K562 (cell line): ENCODE results near the gene PAQR4. TPM values are rescaled to one million over a fixed set of nuclear protein-coding genes. Genes with fewer than 3 reads are reported as not detected.

Experiments
- ATF7 ChIP-seq: fragments of 450-650 bp; IDR thresholded peaks from 2 replicates; pipeline ENCODE4 v1.7.1; 2014; ENCODE audit warnings: mild to moderate bottlenecking, moderate library complexity
- DPF2 ChIP-seq: fragments of 450-650 bp; IDR thresholded peaks from 2 replicates; pipeline ENCODE4 v1.6.1; 2016
- EZH2 ChIP-seq: IDR thresholded peaks from 2 replicates; pipeline ENCODE4 v1.6.1; 2012; ENCODE audit warnings: low read depth, mild to moderate bottlenecking, inconsistent platforms, low read length, borderline replicate concordance
- FOXK2 ChIP-seq, 2 experiments: fragments of 450-650 bp; IDR thresholded peaks in 1 of 2; conservative IDR thresholded peaks in 1 of 2; 2 replicates each; pipeline ENCODE4 v1.6.1; 2016; ENCODE audit warnings: low read depth in 2 of 2, mild to moderate bottlenecking in 1 of 2
- HDAC6 ChIP-seq: IDR thresholded peaks from 2 replicates; pipeline ENCODE4 v1.6.1; 2012; ENCODE audit warnings: low read depth, mild to moderate bottlenecking, control low read depth, inconsistent platforms, low read length, moderate library complexity
- KHSRP ChIP-seq: fragments of 450-650 bp; IDR thresholded peaks from 2 replicates; pipeline ENCODE4 v1.6.1; 2017
- LARP7 ChIP-seq: fragments of 450-650 bp; IDR thresholded peaks from 2 replicates; pipeline ENCODE4 v1.6.1; 2016
- MAZ ChIP-seq, 2 experiments: fragments of 450-650 bp in 1 of 2; sonication (generic) in 1 of 2; formaldehyde crosslinking; IDR thresholded peaks in 1 of 2; conservative IDR thresholded peaks in 1 of 2; 2 replicates each; pipeline versions ENCODE4 v1.4.0 to v1.5.0; 2020; ENCODE audit warnings: mild to moderate bottlenecking in 1 of 2, missing genetic modification reagents in 1 of 2
- MIER1 ChIP-seq: fragments of 450-650 bp; IDR thresholded peaks from 2 replicates; pipeline ENCODE4 v1.6.1; 2016; ENCODE audit warnings: antibody characterized with exemption, mild to moderate bottlenecking, low read depth
- PHF21A ChIP-seq: fragments of 450-650 bp; IDR thresholded peaks from 2 replicates; pipeline ENCODE4 v1.6.1; 2017; ENCODE audit warnings: low read depth, borderline replicate concordance
- POLR2A ChIP-seq: fragments of 450-650 bp; conservative IDR thresholded peaks from 2 replicates; pipeline ENCODE4 v1.6.1; 2016
- ZKSCAN8 ChIP-seq: fragments of 200-800 bp; sonication (Bioruptor generic); IDR thresholded peaks from 2 replicates; pipeline ENCODE4 v1.6.1; 2016; ENCODE audit warnings: missing genetic modification characterization, missing compliant biosample characterization
- ZNF561 ChIP-seq: fragments of 450-650 bp; formaldehyde crosslinking; conservative IDR thresholded peaks from 2 replicates; pipeline ENCODE4 v1.4.0; 2020; ENCODE audit warnings: mild to moderate bottlenecking, moderate library complexity
- polyA plus RNA-seq, 8 experiments: library from polyadenylated mRNA; depleted of rRNA in 4 of 8; stranded (reverse) in 5 of 8; unstranded in 3 of 8; fragments of >200 nt; fragmentation: Nextera tagmentation in 2 of 8; fragmentation: Illumina TruSeq in 1 of 8; extraction: Ambion mirVana in 2 of 8; extraction: Trizol in 1 of 8; gene quantifications; 2 replicates each; pipeline versions ENCODE4 v1.2.1 to v1.2.3, GENCODE V29; 2011 to 2014; ENCODE audit warnings: inconsistent platforms in 1 of 8, missing spikeins in 1 of 8
- total RNA-seq, 7 experiments: library from RNA; depleted of rRNA in 6 of 7; stranded (reverse); fragments of >200 nt in 6 of 7; fragmentation: Illumina TruSeq in 2 of 7; extraction: Trizol in 2 of 7; gene quantifications; 2 replicates each; pipeline versions ENCODE4 v1.2.1 to v1.2.3, GENCODE V29; 2011 to 2021; ENCODE audit warnings: low replicate concordance in 1 of 7
- TF ChIP-seq, protein P1 (sequence below): sonication (generic); formaldehyde crosslinking; IDR thresholded peaks from 2 replicates; pipeline ENCODE4 v1.9.0; 2022; ENCODE audit warnings: mild to moderate bottlenecking, missing genetic modification reagents
- TF ChIP-seq, protein P2 (sequence below): fragments of 250-450 bp; sonication (Bioruptor Pico); IDR thresholded peaks from 2 replicates; pipeline ENCODE4 v1.8.0; 2021; ENCODE audit warnings: borderline replicate concordance, mild to moderate bottlenecking, moderate library complexity; ENCODE audit not compliant: poor library complexity, severe bottlenecking
- TF ChIP-seq, protein P3 (sequence below): fragments of 450-650 bp; IDR thresholded peaks from 2 replicates; pipeline ENCODE4 v1.6.1; 2016; ENCODE audit warnings: borderline replicate concordance
- TF ChIP-seq, protein P4 (sequence below), 3 experiments: fragments of 200-800 bp in 1 of 3; sonication (Bioruptor generic) in 1 of 3; sonication (generic) in 1 of 3; formaldehyde crosslinking in 1 of 3; IDR thresholded peaks; 2 replicates each; pipeline versions ENCODE4 v1.6.1 to v1.8.0; 2016 to 2022; ENCODE audit warnings: mild to moderate bottlenecking in 2 of 3, missing compliant biosample characterization in 2 of 3, missing genetic modification characterization in 2 of 3, missing genetic modification reagents in 1 of 3
- TF ChIP-seq, protein P5 (sequence below): fragments of 250-450 bp; sonication (Bioruptor Pico); IDR thresholded peaks from 2 replicates; pipeline ENCODE4 v1.4.0; 2020; ENCODE audit warnings: mild to moderate bottlenecking, moderate library complexity
- TF ChIP-seq, protein P6 (sequence below): conservative IDR thresholded peaks from 2 replicates; pipeline ENCODE4 v1.6.1; 2011; ENCODE audit warnings: low read depth, mild to moderate bottlenecking, low read length; ENCODE audit not compliant: control insufficient read depth

PAQR4 gene
- total and polyA plus RNA-seq, 9 of the 15 experiments (the other 6 are each of a cell fraction or from before 2014, with no cell fraction given) = 0.62 to 40.4 (median 19.5) TPM

DNA sequence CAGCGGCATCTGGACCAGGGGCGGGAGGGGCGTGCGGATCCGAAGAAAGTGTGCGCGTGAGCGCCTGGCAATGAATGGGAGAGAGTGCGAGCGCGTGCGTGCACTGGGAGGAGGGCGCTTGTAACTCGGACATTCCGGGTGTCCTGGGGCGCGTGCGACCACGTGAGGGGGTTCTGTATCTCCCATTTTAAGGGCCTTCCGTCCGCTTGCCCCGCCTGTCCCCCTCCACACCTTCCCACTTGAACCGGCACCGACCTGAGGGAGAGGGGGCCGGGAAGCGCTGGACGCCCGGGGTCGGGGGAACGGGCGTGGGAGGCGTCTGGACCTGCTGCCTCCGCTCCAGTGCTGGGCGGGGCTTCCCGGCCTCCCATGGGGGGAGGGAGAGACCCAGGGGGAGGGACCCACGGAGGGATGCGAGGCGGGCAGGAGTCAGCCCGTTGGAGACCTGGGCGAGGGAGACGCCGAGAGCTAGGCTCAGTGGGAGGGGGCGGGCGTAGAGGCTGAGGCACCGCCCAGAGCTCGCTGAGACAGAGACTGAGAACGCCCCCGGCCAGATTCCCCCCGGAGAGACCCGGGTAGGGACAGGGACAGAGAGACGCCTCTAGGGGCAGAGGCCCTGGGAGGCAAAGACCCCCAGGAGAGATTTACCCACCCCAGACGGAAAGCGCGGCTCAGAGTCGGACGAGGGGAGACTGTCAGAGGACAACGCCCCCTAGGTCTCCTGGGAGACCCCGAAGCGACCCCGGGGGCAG is 5.2 kb upstream of the PAQR4 start, which contains the start of gene KREMEN2 (continued):
- TF ChIP-seq, protein P1, sequence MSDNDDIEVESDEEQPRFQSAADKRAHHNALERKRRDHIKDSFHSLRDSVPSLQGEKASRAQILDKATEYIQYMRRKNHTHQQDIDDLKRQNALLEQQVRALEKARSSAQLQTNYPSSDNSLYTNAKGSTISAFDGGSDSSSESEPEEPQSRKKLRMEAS = peak; percentile 95
- no peak for TF ChIP-seq LARP7
- TF ChIP-seq MIER1 = no peak
- TF ChIP-seq, protein P2, sequence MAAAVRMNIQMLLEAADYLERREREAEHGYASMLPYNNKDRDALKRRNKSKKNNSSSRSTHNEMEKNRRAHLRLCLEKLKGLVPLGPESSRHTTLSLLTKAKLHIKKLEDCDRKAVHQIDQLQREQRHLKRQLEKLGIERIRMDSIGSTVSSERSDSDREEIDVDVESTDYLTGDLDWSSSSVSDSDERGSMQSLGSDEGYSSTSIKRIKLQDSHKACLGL = no peak
- TF ChIP-seq, protein P3, sequence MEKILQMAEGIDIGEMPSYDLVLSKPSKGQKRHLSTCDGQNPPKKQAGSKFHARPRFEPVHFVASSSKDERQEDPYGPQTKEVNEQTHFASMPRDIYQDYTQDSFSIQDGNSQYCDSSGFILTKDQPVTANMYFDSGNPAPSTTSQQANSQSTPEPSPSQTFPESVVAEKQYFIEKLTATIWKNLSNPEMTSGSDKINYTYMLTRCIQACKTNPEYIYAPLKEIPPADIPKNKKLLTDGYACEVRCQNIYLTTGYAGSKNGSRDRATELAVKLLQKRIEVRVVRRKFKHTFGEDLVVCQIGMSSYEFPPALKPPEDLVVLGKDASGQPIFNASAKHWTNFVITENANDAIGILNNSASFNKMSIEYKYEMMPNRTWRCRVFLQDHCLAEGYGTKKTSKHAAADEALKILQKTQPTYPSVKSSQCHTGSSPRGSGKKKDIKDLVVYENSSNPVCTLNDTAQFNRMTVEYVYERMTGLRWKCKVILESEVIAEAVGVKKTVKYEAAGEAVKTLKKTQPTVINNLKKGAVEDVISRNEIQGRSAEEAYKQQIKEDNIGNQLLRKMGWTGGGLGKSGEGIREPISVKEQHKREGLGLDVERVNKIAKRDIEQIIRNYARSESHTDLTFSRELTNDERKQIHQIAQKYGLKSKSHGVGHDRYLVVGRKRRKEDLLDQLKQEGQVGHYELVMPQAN = peak; percentile 64; the same call in 1 of the 2 replicates
- peak; percentile 88 for TF ChIP-seq PHF21A
- no peak for TF ChIP-seq KHSRP
- no peak for TF ChIP-seq ZKSCAN8 (CRISPR knock-in tag)
- TF ChIP-seq, protein P4, sequence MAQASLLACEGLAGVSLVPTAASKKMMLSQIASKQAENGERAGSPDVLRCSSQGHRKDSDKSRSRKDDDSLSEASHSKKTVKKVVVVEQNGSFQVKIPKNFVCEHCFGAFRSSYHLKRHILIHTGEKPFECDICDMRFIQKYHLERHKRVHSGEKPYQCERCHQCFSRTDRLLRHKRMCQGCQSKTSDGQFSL (CRISPR knock-in tag; IDR thresholded peaks at IDR 0.05) = peak; percentile 66; the same call in 1 of the 2 replicates
- TF ChIP-seq, protein P4 (tag; IDR thresholded peaks at IDR 0.05) = no peak
- TF ChIP-seq, protein P5, sequence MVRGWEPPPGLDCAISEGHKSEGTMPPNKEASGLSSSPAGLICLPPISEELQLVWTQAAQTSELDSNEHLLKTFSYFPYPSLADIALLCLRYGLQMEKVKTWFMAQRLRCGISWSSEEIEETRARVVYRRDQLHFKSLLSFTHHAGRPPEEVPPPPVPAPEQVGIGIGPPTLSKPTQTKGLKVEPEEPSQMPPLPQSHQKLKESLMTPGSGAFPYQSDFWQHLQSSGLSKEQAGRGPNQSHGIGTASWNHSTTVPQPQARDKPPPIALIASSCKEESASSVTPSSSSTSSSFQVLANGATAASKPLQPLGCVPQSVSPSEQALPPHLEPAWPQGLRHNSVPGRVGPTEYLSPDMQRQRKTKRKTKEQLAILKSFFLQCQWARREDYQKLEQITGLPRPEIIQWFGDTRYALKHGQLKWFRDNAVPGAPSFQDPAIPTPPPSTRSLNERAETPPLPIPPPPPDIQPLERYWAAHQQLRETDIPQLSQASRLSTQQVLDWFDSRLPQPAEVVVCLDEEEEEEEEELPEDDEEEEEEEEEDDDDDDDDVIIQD = no peak
- TF ChIP-seq MAZ (CRISPR knock-in tag; conservative IDR thresholded peaks at IDR 0.05 in 1 of 2, IDR thresholded peaks at IDR 0.05 in 1 of 2) = no peak
- TF ChIP-seq, protein P6, sequence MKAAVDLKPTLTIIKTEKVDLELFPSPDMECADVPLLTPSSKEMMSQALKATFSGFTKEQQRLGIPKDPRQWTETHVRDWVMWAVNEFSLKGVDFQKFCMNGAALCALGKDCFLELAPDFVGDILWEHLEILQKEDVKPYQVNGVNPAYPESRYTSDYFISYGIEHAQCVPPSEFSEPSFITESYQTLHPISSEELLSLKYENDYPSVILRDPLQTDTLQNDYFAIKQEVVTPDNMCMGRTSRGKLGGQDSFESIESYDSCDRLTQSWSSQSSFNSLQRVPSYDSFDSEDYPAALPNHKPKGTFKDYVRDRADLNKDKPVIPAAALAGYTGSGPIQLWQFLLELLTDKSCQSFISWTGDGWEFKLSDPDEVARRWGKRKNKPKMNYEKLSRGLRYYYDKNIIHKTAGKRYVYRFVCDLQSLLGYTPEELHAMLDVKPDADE = peak; percentile 60; the same call in 1 of the 2 replicates
- TF ChIP-seq DPF2 = peak; percentile 31; the same call in 1 of the 2 replicates
- TF ChIP-seq FOXK2 (conservative IDR thresholded peaks at IDR 0.05 in 1 of 2, IDR thresholded peaks at IDR 0.05 in 1 of 2; ENCODE audit: low read depth in 2 of 2) = no peak
- 0 out of 2 replicates have a peak, but pooled peaks have one; percentile 10 for TF ChIP-seq ATF7
- no peak for TF ChIP-seq EZH2
- peak; percentile 83 for TF ChIP-seq POLR2A
- TF ChIP-seq HDAC6 = no peak
- no peak for TF ChIP-seq ZNF561
